Mucosa of descending colon (tissue), 3 donors: ENCODE data around the gene LILRA6. TPM values are rescaled to one million over a fixed set of nuclear protein-coding genes. Genes with fewer than 3 reads are reported as not detected.
"Not testable (repeated sequence)": the region's sequence is repeated elsewhere in the genome, so short reads cannot be mapped to it uniquely, and the experiment has no call there.

ENCODE experiments used
- ATAC-seq: fragments of 200-7000 bp; cut with Tn5 transposase; one replicate; pipeline ENCODE4 v1.9.1; 2020; ENCODE audit warnings: mild to moderate bottlenecking, moderate library complexity
- DNase-seq, 3 donors: peaks; one replicate each; pipeline ENCODE4 v3.0.0-alpha.2; 2020
- H3K36me3 ChIP-seq: fragments of 200-600 bp; one replicate; pipeline ENCODE4 v1.8.0; 2021; ENCODE audit warnings: low read depth, mild to moderate bottlenecking
- H3K4me1 ChIP-seq: fragments of 200-600 bp; one replicate; pipeline ENCODE4 v1.8.0; 2021; ENCODE audit warnings: low read depth, mild to moderate bottlenecking
- H3K4me3 ChIP-seq: fragments of 200-600 bp; one replicate; pipeline ENCODE4 v1.8.0; 2021; ENCODE audit warnings: mild to moderate bottlenecking
- H3K9me3 ChIP-seq: fragments of 200-600 bp; one replicate; pipeline ENCODE4 v1.8.0; 2021; ENCODE audit warnings: mild to moderate bottlenecking
- intact Hi-C, 2 donors: fragments of 100-400 bp; cut with DNase I in 1 of 2; cut with micrococcal nuclease in 1 of 2; formaldehyde crosslinking; loops; one replicate each; pipeline versions ENCODE4 v1.11.0 to v1.11.1; 2022; cut with DNase I, micrococcal nuclease
- total RNA-seq, 3 donors: library from RNA; stranded (reverse); fragmentation: NEBNext Ultra II Directional in 2 of 3; extraction: Animal tissue kit (Norgen Biotek cat#: 25700) in 2 of 3; gene quantifications; one replicate each; pipeline versions ENCODE4 v1.2.1 to v1.2.4, GENCODE V29; 2021 to 2023
- TF ChIP-seq, protein P1 (sequence below): fragments of 200-600 bp; IDR thresholded peaks from one replicate; pipeline ENCODE4 v1.8.0; 2022; ENCODE audit warnings: antibody characterized with exemption, mild to moderate bottlenecking
- donor health status: DM: no; HTN: no; CAD: no; lungs with moderate emphysema.
- donor health status: DM: no; HTN: no; CAD: no.
- donor health status: DM: no; HTN: yes; CAD: no.

The LILRA6 gene
- total RNA-seq, 3 donors from 2014 or later: 2.4 to 3.5 TPM; not detected in 1

DNA sequence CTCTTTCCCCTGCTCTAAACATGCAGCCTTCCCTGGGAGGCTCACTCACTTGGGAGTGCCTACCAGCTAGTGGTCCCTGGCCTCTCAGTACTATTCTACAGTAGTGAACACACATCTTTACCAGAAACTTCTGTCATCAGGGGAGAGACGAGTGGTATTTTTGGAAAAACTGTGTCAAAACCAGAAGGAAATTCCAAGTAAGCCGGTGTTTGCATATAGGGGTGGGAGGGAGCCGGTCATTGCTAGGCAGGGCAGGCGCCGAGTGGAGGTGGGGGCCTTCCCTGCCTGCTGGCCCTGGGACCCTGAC is 35.0 kb downstream of the LILRA6 start:
- Histone ChIP-seq H3K9me3 (no peaks in the 10 kb centered on the region), H3K4me1 (peaks cover 77% of the 10 kb centered on the region), H3K36me3 (peaks cover 7% of the 10 kb centered on the region), H3K4me3 (no peak overlapping the region)
- TF ChIP-seq, protein P1, sequence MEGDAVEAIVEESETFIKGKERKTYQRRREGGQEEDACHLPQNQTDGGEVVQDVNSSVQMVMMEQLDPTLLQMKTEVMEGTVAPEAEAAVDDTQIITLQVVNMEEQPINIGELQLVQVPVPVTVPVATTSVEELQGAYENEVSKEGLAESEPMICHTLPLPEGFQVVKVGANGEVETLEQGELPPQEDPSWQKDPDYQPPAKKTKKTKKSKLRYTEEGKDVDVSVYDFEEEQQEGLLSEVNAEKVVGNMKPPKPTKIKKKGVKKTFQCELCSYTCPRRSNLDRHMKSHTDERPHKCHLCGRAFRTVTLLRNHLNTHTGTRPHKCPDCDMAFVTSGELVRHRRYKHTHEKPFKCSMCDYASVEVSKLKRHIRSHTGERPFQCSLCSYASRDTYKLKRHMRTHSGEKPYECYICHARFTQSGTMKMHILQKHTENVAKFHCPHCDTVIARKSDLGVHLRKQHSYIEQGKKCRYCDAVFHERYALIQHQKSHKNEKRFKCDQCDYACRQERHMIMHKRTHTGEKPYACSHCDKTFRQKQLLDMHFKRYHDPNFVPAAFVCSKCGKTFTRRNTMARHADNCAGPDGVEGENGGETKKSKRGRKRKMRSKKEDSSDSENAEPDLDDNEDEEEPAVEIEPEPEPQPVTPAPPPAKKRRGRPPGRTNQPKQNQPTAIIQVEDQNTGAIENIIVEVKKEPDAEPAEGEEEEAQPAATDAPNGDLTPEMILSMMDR: no peak
- intact Hi-C loops: no loop called here
- DNase-seq (peak in 1 of 3 donors; percentile 32), ATAC-seq (no peak)

DNA sequence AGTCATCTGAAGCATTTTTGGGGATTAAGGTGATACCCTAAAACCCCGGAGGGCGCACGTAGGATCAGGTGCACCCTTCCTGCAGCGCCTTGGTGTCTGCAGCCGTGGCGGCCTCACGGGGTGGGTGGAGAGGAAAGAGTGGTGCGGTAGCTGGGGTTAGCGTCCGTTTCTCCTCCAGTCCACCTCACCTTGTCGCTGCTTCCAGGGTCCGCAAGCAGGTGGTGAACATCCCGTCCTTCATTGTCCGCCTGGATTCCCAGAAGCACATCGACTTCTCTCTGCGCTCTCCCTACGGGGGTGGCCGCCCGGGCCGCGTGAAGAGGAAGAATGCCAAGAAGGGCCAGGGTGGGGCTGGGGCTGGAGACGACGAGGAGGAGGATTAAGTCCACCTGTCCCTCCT is 35.4 kb downstream of the LILRA6 start:
- peaks cover 82% of the 10 kb centered on the region for H3K4me1 ChIP-seq
- DNase-seq: peak in 1 of 3 donors; percentile 29
- H3K9me3 ChIP-seq, intact Hi-C loops, H3K4me3 ChIP-seq, H3K36me3 ChIP-seq, ATAC-seq: not testable (repeated sequence)

DNA sequence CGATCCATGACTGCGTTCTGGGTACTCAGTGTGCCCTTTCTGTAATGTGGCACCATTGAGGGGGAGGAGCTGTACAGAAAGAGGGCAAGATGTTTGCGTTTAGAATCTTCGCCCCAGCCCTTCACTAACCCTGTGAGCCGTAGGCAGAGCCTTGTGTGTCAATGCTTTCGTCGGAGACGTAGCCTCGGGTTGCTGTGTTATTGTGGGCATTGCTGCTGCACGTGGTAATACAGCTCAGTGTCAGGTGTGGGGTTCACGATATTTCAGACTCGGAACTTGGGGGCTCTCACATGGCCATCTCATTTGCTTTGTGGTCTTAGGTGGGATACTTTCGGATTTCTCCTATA is 35.8 kb downstream of the LILRA6 start:
- no peak for ATAC-seq
- peaks cover 86% of the 10 kb centered on the region for H3K4me1 ChIP-seq
- DNase-seq: no peak
- TF ChIP-seq, protein P1: no peak
- peaks cover 7% of the 10 kb centered on the region for H3K36me3 ChIP-seq
- intact Hi-C loops: no loop called here
- no peaks in the 10 kb centered on the region for H3K9me3 ChIP-seq
- no peak overlapping the region for H3K4me3 ChIP-seq

DNA sequence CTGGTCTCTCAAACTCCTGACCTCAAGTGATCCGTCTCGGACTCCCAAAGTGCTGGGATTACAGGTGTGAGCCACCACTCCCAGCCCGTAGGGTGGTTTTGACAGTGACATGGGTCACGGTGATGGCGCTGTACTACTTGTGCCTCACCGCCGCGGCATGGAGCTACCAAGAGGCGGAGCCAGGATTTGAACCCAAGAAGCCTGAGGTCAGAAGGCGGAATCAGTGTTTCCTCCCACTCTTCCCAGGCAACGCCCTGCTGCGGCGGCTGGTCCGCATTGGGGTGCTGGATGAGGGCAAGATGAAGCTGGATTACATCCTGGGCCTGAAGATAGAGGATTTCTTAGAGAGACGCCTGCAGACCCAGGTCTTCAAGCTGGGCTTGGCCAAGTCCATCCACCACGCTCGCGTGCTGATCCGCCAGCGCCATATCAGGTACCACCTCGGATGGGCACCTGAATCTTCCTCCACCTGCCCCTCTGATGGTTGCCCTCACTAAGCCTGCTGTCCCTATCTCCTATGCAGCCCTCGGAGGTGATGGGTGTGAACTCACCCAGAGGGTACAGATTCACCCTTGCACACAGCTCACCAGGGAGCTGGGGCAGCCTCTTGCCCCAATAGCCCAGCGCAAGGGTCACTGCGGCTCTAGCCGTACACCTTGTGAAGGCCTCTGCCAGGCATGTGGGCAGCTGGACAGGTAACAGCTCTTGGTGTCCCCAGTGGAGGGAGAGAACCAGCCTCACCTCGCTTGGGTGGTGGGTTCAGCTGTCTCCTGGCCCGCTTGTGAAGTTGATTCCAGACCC is 36.4 kb downstream of the LILRA6 start:
- DNase-seq: peak in 1 of 3 donors; percentile 27
- H3K4me1 ChIP-seq: peaks cover 87% of the 10 kb centered on the region
- H3K36me3 ChIP-seq: peaks cover 7% of the 10 kb centered on the region
- H3K4me3 ChIP-seq: no peak overlapping the region
- TF ChIP-seq, protein P1: no peak
- no peaks in the 10 kb centered on the region for H3K9me3 ChIP-seq
- intact Hi-C loops: no loop called here
- ATAC-seq: no peak

DNA sequence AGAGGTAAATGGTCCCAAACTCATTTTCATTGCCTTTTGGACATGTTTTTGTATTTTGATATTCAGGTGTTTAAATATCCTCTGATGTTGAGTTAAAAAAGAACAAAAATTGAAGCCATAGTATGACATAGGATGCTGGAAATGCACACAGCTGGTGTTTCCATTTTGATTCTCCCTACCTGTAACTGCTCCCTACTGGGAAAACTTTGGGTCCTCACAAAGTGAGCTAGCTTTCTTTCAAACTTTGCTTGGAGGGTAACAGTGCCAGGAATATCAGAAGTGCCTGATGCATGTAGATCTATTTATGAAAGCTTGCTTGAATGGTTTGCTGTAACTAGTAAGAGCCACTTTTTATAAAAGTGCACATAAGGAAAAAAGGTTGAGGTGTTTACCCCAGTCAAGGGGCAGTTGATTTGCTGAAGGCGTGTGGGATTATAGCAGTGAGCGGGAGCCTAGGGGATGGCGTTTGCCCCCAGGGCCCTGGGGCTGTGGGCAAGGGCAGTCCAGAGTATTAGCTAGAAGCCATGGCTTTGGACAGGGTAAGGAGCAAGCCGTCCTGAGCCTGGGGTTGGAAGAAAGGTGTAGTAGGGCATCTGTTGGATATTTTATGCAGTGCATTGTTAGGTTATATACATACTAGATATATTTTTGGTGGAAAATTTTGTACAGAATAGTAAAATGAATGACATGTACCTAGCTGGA is 37.7 kb downstream of the LILRA6 start:
- TF ChIP-seq, protein P1: no peak
- ATAC-seq: no peak
- peak in 1 of 3 donors; percentile 6 for DNase-seq
- Histone ChIP-seq H3K36me3 (peaks cover 7% of the 10 kb centered on the region), H3K9me3 (no peaks in the 10 kb centered on the region), H3K4me1 (peaks cover 74% of the 10 kb centered on the region), H3K4me3 (no peak overlapping the region)
- intact Hi-C loops: no loop called here

DNA sequence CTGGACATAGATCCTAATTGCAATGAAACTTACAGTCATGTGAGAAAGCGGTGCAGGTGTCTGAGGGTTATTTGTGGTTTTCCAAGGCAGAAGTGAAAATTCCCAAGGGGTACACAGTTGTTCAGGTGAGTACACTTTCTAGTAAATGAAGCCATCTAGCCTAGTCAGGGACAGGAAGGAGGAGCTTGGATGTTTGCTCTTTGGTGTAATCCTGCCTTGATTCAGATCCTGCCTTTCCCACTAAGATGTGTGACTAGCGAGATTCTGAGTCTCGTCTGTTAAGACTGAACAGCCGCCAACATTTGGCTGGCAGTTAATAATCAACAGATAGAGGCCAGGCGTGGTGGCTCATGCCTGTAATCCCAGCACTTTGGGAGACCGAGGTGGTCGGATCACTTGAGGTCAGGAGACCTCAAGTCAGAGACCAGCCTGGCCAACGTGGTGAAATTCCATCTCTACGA is 39.4 kb downstream of the LILRA6 start:
- Histone ChIP-seq H3K9me3 (no peaks in the 10 kb centered on the region), H3K4me1 (peaks cover 57% of the 10 kb centered on the region), H3K4me3 (no peak overlapping the region), H3K36me3 (peaks cover 7% of the 10 kb centered on the region)
- peak in 2 of 3 donors; percentile 20 to 44 for DNase-seq
- TF ChIP-seq, protein P1: no peak
- peak; percentile 1 for ATAC-seq
- intact Hi-C loops: no loop called here
